ENCODE data around the gene PERM1. TPM values are rescaled to one million over a fixed set of nuclear protein-coding genes. Genes with fewer than 3 reads are reported as not detected.
"Not testable (repeated sequence)": the region's sequence is repeated elsewhere in the genome, so short reads cannot be mapped to it uniquely, and the experiment has no call there.

The PERM1 gene
- under 1 TPM; 0.11 to 0.50 (median 0.30) TPM for total RNA-seq

GRCh38 chr1:981955-982558 is at the start of gene PERM1:
PERM1 (minus strand) TSS chr1:982093; CDS start chr1:981029, 1,064 bp downstream.
- Histone ChIP-seq H3K4me1 (peaks cover 4 to 8% (median 7%) of the 10 kb centered on the region in 4 donors), H3K4me3 (no peak within 1 kb of the TSS), H3K27ac (replicated peaks in 1 of 4) (no peak within 1 kb of the TSS), H3K27me3 (peaks cover 0 to 72% (median 3%) of the 10 kb centered on the region in 4 donors), H3K36me3 (no peaks in the 10 kb centered on the region), H3K9me3 (no peaks in the 10 kb centered on the region)
- TF ChIP-seq POLR2A (IDR thresholded peaks at IDR 0.05; ENCODE audit: low read depth), result peak; percentile 45
- TF ChIP-seq EP300 (IDR thresholded peaks at IDR 0.05), result no peak
- DNase-seq (ENCODE audit: extremely low spot score), result no peak
- WGBS, result 35% methylated on average over 5 of the region's 28 CpGs
- intact Hi-C loops (cut with DNase I), result no loop called here

- peaks cover 10 to 46% (median 13%) of the 10 kb centered on the region in 4 donors for H3K27me3 ChIP-seq
- WGBS, result 89% methylated on average over 4 of the region's 7 CpGs
- not testable (repeated sequence) for H3K4me3 ChIP-seq; H3K9me3 ChIP-seq; H3K27ac ChIP-seq (replicated peaks in 1 of 4); DNase-seq (ENCODE audit: extremely low spot score)
- peaks cover 20 to 44% (median 31%) of the 10 kb centered on the region in 4 donors for H3K4me1 ChIP-seq
- H3K36me3 ChIP-seq, result peaks cover 0 to 15% (median 0%) of the 10 kb centered on the region in 4 donors
- intact Hi-C loops (cut with DNase I), result loop anchor here (5.0 kb wide), 1 partner anchor 261 kb away; no protein-coding TSS in a partner anchor
These were observed 49.2 kb upstream of the PERM1 start for GRCh38 chr1:1030867-1031658.

GRCh38 chr1:1027791-1028190 is 45.9 kb upstream of the PERM1 start:
- intact Hi-C loops (cut with DNase I), result no loop called here
- H3K4me1 ChIP-seq, result peaks cover 21 to 55% (median 38%) of the 10 kb centered on the region in 4 donors
- no peak overlapping the region for H3K4me3 ChIP-seq
- H3K27ac ChIP-seq (replicated peaks in 1 of 4), result no peak overlapping the region
- TF ChIP-seq POLR2A (IDR thresholded peaks at IDR 0.05; ENCODE audit: low read depth) (no peak), CTCF (IDR thresholded peaks at IDR 0.05) (no peak), POLR2AphosphoS5 (IDR thresholded peaks at IDR 0.05) (no peak), EP300 (IDR thresholded peaks at IDR 0.05) (no peak)
- peaks cover 0 to 15% (median 3%) of the 10 kb centered on the region in 4 donors for H3K27me3 ChIP-seq
- 82% methylated on average over 5 of the region's 17 CpGs for WGBS
- DNase-seq (ENCODE audit: extremely low spot score), result no peak
- H3K9me3 ChIP-seq, result no peaks in the 10 kb centered on the region
- peaks cover 0 to 8% (median 0%) of the 10 kb centered on the region in 4 donors for H3K36me3 ChIP-seq

- intact Hi-C loops (cut with DNase I), result no loop called here
- WGBS, result 64% methylated on average over 3 of the region's 21 CpGs
These were observed 44.9 kb upstream of the PERM1 start for GRCh38 chr1:1026599-1027413.

More at GRCh38 chr1:1026599-1027413, 44.9 kb upstream of the PERM1 start:
- no peak for TF ChIP-seq POLR2AphosphoS5 (IDR thresholded peaks at IDR 0.05)
- TF ChIP-seq POLR2A (IDR thresholded peaks at IDR 0.05; ENCODE audit: low read depth), result no peak
- no peak for TF ChIP-seq CTCF (IDR thresholded peaks at IDR 0.05)
- TF ChIP-seq EP300 (IDR thresholded peaks at IDR 0.05), result no peak
- Histone ChIP-seq H3K36me3 (peaks cover 0 to 8% (median 0%) of the 10 kb centered on the region in 4 donors), H3K27me3 (peaks cover 0 to 5% (median 0%) of the 10 kb centered on the region in 4 donors), H3K4me1 (peaks cover 17 to 56% (median 35%) of the 10 kb centered on the region in 4 donors), H3K9me3 (no peaks in the 10 kb centered on the region), H3K27ac (replicated peaks in 1 of 4) (no peak overlapping the region), H3K4me3 (no peak overlapping the region)
- DNase-seq (ENCODE audit: extremely low spot score), result no peak

All from esophagus muscularis mucosa (tissue), 4 donors.